ENCODE data around the gene LRRC40.

DNA sequence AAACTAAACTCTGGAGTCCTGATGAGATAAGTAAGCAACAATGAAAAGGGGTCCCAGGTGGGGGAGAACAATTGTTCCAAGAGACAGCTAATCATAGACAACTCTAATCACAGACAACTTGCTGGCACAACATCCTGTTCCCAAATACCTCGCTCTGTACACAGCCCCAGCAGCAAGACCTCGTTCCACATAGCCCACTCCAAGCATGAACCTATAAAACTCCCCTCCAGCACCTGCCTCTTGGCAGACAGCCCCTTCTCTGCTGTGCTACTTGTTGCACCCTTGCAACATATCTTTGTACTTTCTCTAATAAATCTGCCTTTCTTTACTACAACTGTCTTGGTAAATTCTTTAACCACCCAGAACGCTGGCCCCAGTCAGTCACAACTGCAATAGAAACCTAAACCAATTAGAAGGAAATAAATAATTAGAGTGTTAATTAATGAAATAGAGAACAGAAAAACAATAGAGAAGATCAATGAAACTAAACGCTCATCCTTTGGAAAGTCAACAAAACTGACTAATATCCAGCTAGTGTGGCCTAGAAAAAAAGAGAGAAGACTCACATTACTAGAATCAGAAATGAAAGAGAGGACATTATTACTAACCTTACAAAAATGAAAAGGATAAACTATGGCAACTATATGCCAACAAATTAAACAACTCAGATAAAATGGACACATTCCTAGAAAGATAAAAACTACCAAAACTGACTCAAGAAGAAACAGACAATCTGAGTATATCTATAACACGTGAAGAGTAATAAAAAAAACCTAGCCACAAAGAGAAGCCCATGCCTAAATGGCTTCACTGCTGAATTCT is 36.1 kb downstream of the LRRC40 start:
- TF ChIP-seq EZH2 (IDR thresholded peaks at IDR 0.05; ENCODE audit: borderline replicate concordance, low read length) (no peak), CTCF (conservative IDR thresholded peaks at IDR 0.05 in 1 of 2, IDR thresholded peaks at IDR 0.05 in 1 of 2; ENCODE audit: extremely low read depth in 1 of 2, insufficient read depth in 1 of 2, low read depth in 1 of 2, low read length in 2 of 2) (no peak)

All from mammary epithelial cell (primary cell).